Left kidney (tissue), 2 donors: Measurements from ENCODE around the gene STMP1. TPM values are rescaled to one million over a fixed set of nuclear protein-coding genes. Genes with fewer than 3 reads are reported as not detected.
"Not testable (repeated sequence)": the region's sequence is repeated elsewhere in the genome, so short reads cannot be mapped to it uniquely, and the experiment has no call there.

Source experiments
- DNase-seq: peaks from one replicate; pipeline ENCODE4 v3.0.0-alpha.2; 2013
- polyA plus RNA-seq: library from polyadenylated mRNA; unstranded; fragments of 120-200 nt; gene quantifications from one replicate; pipeline ENCODE4 v1.2.1, GENCODE V29; 2013; ENCODE audit not compliant: insufficient read length

STMP1 gene
- polyA plus RNA-seq, 1 donor, result 76.5 TPM

GRCh38 chr7:135692606-135693005, 30.3 kb downstream of the STMP1 start:
- not testable (repeated sequence) for DNase-seq

- DNase-seq, result no peak
These were observed 31.2 kb downstream of the STMP1 start for GRCh38 chr7:135693558-135693957.

- no peak for DNase-seq
These were observed 35.1 kb downstream of the STMP1 start for GRCh38 chr7:135697276-135698049.

GRCh38 chr7:135704074-135704473, 41.8 kb downstream of the STMP1 start:
- DNase-seq, result no peak

GRCh38 chr7:135704698-135705097, 42.4 kb downstream of the STMP1 start:
- DNase-seq, result no peak

GRCh38 chr7:135706038-135706742, 43.9 kb downstream of the STMP1 start:
- DNase-seq, result no peak

GRCh38 chr7:135706858-135707569, 44.7 kb downstream of the STMP1 start:
- no peak for DNase-seq

- DNase-seq, result no peak
These were observed 45.3 kb downstream of the STMP1 start for GRCh38 chr7:135707570-135707966.

GRCh38 chr7:135708041-135708440, 45.7 kb downstream of the STMP1 start:
- no peak for DNase-seq

GRCh38 chr7:135709508-135709907, 47.2 kb downstream of the STMP1 start:
- DNase-seq, result no peak

GRCh38 chr7:135710417-135711138, 48.3 kb downstream of the STMP1 start:
- DNase-seq, result no peak

GRCh38 chr7:135711139-135711469, 48.8 kb downstream of the STMP1 start:
- no peak for DNase-seq

GRCh38 chr7:135712182-135712782, 50.0 kb downstream of the STMP1 start:
- no peak for DNase-seq

GRCh38 chr7:135712796-135713195, 50.5 kb downstream of the STMP1 start:
- DNase-seq, result no peak

- DNase-seq, result no peak
These were observed 51.6 kb downstream of the STMP1 start for GRCh38 chr7:135713836-135714470.

- DNase-seq, result no peak
These were observed 52.3 kb downstream of the STMP1 start for GRCh38 chr7:135714534-135715009.

GRCh38 chr7:135715055-135715522, 52.8 kb downstream of the STMP1 start:
- DNase-seq, result no peak

- DNase-seq, result no peak
These were observed 53.4 kb downstream of the STMP1 start for GRCh38 chr7:135715673-135716072.

GRCh38 chr7:135716677-135717238, 54.4 kb downstream of the STMP1 start:
- DNase-seq, result no peak

- no peak for DNase-seq
These were observed 55.4 kb downstream of the STMP1 start for GRCh38 chr7:135717693-135718092.

GRCh38 chr7:135718219-135718618, 55.9 kb downstream of the STMP1 start:
- DNase-seq, result no peak
